HepG2 (cell line): Measurements from ENCODE around the gene NCOA7. TPM values are rescaled to one million over a fixed set of nuclear protein-coding genes. Genes with fewer than 3 reads are reported as not detected.

ENCODE experiments used
- ELF1 ChIP-seq: sonication (generic); formaldehyde crosslinking; IDR thresholded peaks from 2 replicates; pipeline ENCODE4 v1.4.0; 2020; ENCODE audit warnings: missing genetic modification reagents
- NFYC ChIP-seq: IDR thresholded peaks from 2 replicates; pipeline ENCODE4 v1.6.1; 2016; ENCODE audit warnings: missing genetic modification reagents, missing compliant biosample characterization
- REPIN1 ChIP-seq: sonication (generic); formaldehyde crosslinking; IDR thresholded peaks from 2 replicates; pipeline ENCODE4 v1.8.0; 2022; ENCODE audit warnings: missing genetic modification reagents, low read depth, mild to moderate bottlenecking, borderline replicate concordance
- SOX13 ChIP-seq, 3 experiments: fragments of 450-650 bp in 1 of 3; sonication (generic) in 1 of 3; formaldehyde crosslinking in 1 of 3; IDR thresholded peaks in 2 of 3; conservative IDR thresholded peaks in 1 of 3; 2 replicates each; pipeline versions ENCODE4 v1.5.0 to v1.6.1; 2016 to 2020; ENCODE audit warnings: antibody characterized with exemption in 1 of 3, mild to moderate bottlenecking in 1 of 3, missing compliant biosample characterization in 1 of 3, missing genetic modification reagents in 1 of 3, moderate library complexity in 1 of 3
- THAP11 ChIP-seq: IDR thresholded peaks from 2 replicates; pipeline ENCODE4 v1.6.1; 2016; ENCODE audit warnings: missing biosample characterization, missing genetic modification reagents
- ZKSCAN8 ChIP-seq: IDR thresholded peaks from 2 replicates; pipeline ENCODE4 v1.6.1; 2016; ENCODE audit warnings: borderline replicate concordance, missing genetic modification reagents, missing compliant biosample characterization
- ZNF160 ChIP-seq: sonication (generic); formaldehyde crosslinking; IDR thresholded peaks from 2 replicates; pipeline ENCODE4 v1.8.0; 2022; ENCODE audit warnings: mild to moderate bottlenecking, inconsistent platforms, missing genetic modification reagents
- ZNF296 ChIP-seq: sonication (generic); formaldehyde crosslinking; conservative IDR thresholded peaks from 2 replicates; pipeline ENCODE4 v1.5.0; 2020; ENCODE audit warnings: mild to moderate bottlenecking, missing genetic modification reagents
- ZNF496 ChIP-seq: sonication (generic); formaldehyde crosslinking; IDR thresholded peaks from 2 replicates; pipeline ENCODE4 v1.8.1; 2023; ENCODE audit warnings: mild to moderate bottlenecking, moderate library complexity, missing genetic modification reagents; ENCODE audit not compliant: insufficient replicate concordance
- ZNF629 ChIP-seq: sonication (generic); formaldehyde crosslinking; conservative IDR thresholded peaks from 2 replicates; pipeline ENCODE4 v1.5.0; 2020; ENCODE audit warnings: missing genetic modification reagents
- ZNF766 ChIP-seq: sonication (generic); formaldehyde crosslinking; IDR thresholded peaks from 2 replicates; pipeline ENCODE4 v1.5.0; 2020; ENCODE audit warnings: missing genetic modification reagents, borderline replicate concordance
- polyA plus RNA-seq, 8 experiments: library from polyadenylated mRNA; depleted of rRNA in 3 of 8; stranded (reverse) in 7 of 8; unstranded in 1 of 8; fragments of >200 nt; fragmentation: Illumina TruSeq in 4 of 8; extraction: Trizol in 4 of 8; gene quantifications; 2 replicates each; pipeline versions ENCODE4 v1.2.1 to v1.2.3, GENCODE V29; 2011 to 2016; ENCODE audit warnings: low read depth in 4 of 8, missing spikeins in 1 of 8, mixed read lengths in 1 of 8; ENCODE audit not compliant: insufficient read depth in 1 of 8
- total RNA-seq, 5 experiments: library from RNA; depleted of rRNA; stranded (reverse); fragments of >200 nt; fragmentation: Illumina TruSeq; extraction: Trizol; gene quantifications; 2 replicates each; pipeline ENCODE4 v1.2.3, GENCODE V29; 2016; ENCODE audit warnings: low read depth in 1 of 5
- TF ChIP-seq, protein P1 (sequence below): sonication (generic); formaldehyde crosslinking; IDR thresholded peaks from 2 replicates; pipeline ENCODE4 v1.4.0; 2020; ENCODE audit warnings: missing genetic modification reagents, borderline replicate concordance
- TF ChIP-seq, protein P2 (sequence below): sonication (generic); formaldehyde crosslinking; IDR thresholded peaks from 2 replicates; pipeline ENCODE4 v1.8.1; 2023; ENCODE audit warnings: mild to moderate bottlenecking, inconsistent platforms, moderate library complexity, missing genetic modification reagents, borderline replicate concordance
- TF ChIP-seq, protein P3 (sequence below): IDR thresholded peaks from 2 replicates; pipeline ENCODE4 v1.6.1; 2016
- TF ChIP-seq, protein P4 (sequence below): sonication (generic); formaldehyde crosslinking; IDR thresholded peaks from 2 replicates; pipeline ENCODE4 v1.5.0; 2020; ENCODE audit warnings: missing genetic modification reagents
- TF ChIP-seq, protein P5 (sequence below): sonication (generic); formaldehyde crosslinking; IDR thresholded peaks from 2 replicates; pipeline ENCODE4 v1.4.0; 2020; ENCODE audit warnings: missing genetic modification reagents, mild to moderate bottlenecking, borderline replicate concordance
- TF ChIP-seq, protein P6 (sequence below): sonication (generic); formaldehyde crosslinking; IDR thresholded peaks from 2 replicates; pipeline ENCODE4 v1.9.0; 2021; ENCODE audit warnings: missing genetic modification reagents, borderline replicate concordance

Gene NCOA7
- total and polyA plus RNA-seq, 2 of the 13 experiments (the other 11 are each of a cell fraction or from before 2014, with no cell fraction given) = 13.6 to 20.8 TPM

DNA sequence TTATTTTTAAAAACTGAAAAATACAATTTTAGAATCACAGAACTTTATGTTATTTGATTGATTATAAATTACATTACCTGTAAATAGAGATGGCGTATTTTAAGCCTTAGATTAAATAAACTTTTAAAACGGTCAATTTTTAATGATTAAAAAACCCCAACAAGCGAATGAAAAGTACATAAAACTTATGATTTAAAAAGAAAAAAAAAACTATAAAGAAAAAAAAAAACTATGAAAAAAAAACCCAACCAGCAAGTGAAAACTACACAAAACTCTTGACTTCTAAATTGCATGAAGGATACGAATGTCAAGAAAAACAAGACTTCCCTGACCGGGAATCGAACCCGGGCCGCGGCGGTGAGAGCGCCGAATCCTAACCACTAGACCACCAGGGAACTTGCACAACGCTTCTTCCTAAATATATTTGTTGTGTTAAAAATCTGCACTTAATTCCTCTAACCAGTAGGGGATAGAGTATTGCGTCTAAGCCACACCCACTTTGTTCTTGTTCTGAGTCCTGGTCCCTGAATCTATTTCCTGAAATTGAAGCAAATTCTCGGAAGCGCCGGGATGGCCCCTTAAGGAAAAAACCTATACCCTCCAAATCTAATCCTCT, 10.7 kb upstream of the NCOA7 start (continued):
- TF ChIP-seq, protein P1, sequence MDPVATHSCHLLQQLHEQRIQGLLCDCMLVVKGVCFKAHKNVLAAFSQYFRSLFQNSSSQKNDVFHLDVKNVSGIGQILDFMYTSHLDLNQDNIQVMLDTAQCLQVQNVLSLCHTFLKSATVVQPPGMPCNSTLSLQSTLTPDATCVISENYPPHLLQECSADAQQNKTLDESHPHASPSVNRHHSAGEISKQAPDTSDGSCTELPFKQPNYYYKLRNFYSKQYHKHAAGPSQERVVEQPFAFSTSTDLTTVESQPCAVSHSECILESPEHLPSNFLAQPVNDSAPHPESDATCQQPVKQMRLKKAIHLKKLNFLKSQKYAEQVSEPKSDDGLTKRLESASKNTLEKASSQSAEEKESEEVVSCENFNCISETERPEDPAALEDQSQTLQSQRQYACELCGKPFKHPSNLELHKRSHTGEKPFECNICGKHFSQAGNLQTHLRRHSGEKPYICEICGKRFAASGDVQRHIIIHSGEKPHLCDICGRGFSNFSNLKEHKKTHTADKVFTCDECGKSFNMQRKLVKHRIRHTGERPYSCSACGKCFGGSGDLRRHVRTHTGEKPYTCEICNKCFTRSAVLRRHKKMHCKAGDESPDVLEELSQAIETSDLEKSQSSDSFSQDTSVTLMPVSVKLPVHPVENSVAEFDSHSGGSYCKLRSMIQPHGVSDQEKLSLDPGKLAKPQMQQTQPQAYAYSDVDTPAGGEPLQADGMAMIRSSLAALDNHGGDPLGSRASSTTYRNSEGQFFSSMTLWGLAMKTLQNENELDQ (CRISPR knock-in tag) = no peak
- peak; percentile 72 for TF ChIP-seq REPIN1 (CRISPR knock-in tag)
- TF ChIP-seq, protein P2, sequence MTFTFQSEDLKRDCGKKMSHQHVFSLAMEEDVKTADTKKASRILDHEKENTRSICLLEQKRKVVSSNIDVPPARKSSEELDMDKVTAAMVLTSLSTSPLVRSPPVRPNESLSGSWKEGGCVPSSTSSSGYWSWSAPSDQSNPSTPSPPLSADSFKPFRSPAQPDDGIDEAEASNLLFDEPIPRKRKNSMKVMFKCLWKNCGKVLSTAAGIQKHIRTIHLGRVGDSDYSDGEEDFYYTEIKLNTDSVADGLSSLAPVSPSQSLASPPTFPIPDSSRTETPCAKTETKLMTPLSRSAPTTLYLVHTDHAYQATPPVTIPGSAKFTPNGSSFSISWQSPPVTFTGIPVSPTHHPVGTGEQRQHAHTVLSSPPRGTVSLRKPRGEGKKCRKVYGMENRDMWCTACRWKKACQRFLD (CRISPR knock-in tag) = peak; percentile 49; the same call in 1 of the 2 replicates
- TF ChIP-seq ZNF296 (CRISPR knock-in tag) = no peak
- peak; percentile 56; the same call in 1 of the 2 replicates for TF ChIP-seq SOX13 (IDR thresholded peaks at IDR 0.05)
- peak in 1 of 2 experiments; percentile 33; a peak in 1 of 4 replicates for TF ChIP-seq SOX13 (CRISPR knock-in tag; conservative IDR thresholded peaks at IDR 0.05 in 1 of 2, IDR thresholded peaks at IDR 0.05 in 1 of 2)
- peak; percentile 55; the same call in 1 of the 2 replicates for TF ChIP-seq ELF1 (CRISPR knock-in tag)
- TF ChIP-seq ZNF629 (CRISPR knock-in tag) = peak; percentile 61
- TF ChIP-seq, protein P3, sequence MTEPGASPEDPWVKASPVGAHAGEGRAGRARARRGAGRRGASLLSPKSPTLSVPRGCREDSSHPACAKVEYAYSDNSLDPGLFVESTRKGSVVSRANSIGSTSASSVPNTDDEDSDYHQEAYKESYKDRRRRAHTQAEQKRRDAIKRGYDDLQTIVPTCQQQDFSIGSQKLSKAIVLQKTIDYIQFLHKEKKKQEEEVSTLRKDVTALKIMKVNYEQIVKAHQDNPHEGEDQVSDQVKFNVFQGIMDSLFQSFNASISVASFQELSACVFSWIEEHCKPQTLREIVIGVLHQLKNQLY = peak; percentile 43
- peak; percentile 24 for TF ChIP-seq NFYC (CRISPR knock-in tag)
- TF ChIP-seq ZNF496 = no peak
- TF ChIP-seq ZKSCAN8 (CRISPR knock-in tag) = peak; percentile 93
- TF ChIP-seq, protein P4, sequence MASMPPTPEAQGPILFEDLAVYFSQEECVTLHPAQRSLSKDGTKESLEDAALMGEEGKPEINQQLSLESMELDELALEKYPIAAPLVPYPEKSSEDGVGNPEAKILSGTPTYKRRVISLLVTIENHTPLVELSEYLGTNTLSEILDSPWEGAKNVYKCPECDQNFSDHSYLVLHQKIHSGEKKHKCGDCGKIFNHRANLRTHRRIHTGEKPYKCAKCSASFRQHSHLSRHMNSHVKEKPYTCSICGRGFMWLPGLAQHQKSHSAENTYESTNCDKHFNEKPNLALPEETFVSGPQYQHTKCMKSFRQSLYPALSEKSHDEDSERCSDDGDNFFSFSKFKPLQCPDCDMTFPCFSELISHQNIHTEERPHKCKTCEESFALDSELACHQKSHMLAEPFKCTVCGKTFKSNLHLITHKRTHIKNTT (CRISPR knock-in tag) = 0 out of 2 replicates have a peak, but pooled peaks have one; percentile 46
- TF ChIP-seq, protein P5, sequence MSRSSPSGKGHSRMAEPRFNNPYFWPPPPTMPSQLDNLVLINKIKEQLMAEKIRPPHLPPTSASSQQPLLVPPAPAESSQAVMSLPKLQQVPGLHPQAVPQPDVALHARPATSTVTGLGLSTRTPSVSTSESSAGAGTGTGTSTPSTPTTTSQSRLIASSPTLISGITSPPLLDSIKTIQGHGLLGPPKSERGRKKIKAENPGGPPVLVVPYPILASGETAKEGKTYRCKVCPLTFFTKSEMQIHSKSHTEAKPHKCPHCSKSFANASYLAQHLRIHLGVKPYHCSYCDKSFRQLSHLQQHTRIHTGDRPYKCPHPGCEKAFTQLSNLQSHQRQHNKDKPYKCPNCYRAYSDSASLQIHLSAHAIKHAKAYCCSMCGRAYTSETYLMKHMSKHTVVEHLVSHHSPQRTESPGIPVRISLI (CRISPR knock-in tag) = peak; percentile 47; the same call in 1 of the 2 replicates
- TF ChIP-seq ZNF160 (CRISPR knock-in tag) = no peak
- TF ChIP-seq, protein P6, sequence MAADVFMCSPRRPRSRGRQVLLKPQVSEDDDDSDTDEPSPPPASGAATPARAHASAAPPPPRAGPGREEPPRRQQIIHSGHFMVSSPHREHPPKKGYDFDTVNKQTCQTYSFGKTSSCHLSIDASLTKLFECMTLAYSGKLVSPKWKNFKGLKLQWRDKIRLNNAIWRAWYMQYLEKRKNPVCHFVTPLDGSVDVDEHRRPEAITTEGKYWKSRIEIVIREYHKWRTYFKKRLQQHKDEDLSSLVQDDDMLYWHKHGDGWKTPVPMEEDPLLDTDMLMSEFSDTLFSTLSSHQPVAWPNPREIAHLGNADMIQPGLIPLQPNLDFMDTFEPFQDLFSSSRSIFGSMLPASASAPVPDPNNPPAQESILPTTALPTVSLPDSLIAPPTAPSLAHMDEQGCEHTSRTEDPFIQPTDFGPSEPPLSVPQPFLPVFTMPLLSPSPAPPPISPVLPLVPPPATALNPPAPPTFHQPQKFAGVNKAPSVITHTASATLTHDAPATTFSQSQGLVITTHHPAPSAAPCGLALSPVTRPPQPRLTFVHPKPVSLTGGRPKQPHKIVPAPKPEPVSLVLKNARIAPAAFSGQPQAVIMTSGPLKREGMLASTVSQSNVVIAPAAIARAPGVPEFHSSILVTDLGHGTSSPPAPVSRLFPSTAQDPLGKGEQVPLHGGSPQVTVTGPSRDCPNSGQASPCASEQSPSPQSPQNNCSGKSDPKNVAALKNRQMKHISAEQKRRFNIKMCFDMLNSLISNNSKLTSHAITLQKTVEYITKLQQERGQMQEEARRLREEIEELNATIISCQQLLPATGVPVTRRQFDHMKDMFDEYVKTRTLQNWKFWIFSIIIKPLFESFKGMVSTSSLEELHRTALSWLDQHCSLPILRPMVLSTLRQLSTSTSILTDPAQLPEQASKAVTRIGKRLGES (CRISPR knock-in tag) = no peak
- TF ChIP-seq ZNF766 (CRISPR knock-in tag) = 0 out of 2 replicates have a peak, but pooled peaks have one; percentile 19
- TF ChIP-seq THAP11 (CRISPR knock-in tag) = peak; percentile 67
